PC-3 (cell line): ENCODE measurements around the gene IFNA6.

Experiments
- EZH2 ChIP-seq: fragments of 300-600 bp; sonication (generic); IDR thresholded peaks from one replicate; pipeline ENCODE4 v1.6.1; 2017; ENCODE audit warnings: antibody characterized with exemption, mild to moderate bottlenecking, low read length; ENCODE audit not compliant: unreplicated experiment
- EZH2phosphoT487 ChIP-seq: fragments of 300-600 bp; sonication (generic); IDR thresholded peaks from 2 replicates; pipeline ENCODE4 v1.6.1; 2018; ENCODE audit warnings: mild to moderate bottlenecking, antibody characterized with exemption, low read length, borderline replicate concordance
- TF ChIP-seq, protein P1 (sequence below): fragments of 300-600 bp; sonication (generic); conservative IDR thresholded peaks from 2 replicates; pipeline ENCODE4 v1.5.1; 2017; ENCODE audit warnings: antibody characterized with exemption, low read depth, mild to moderate bottlenecking, low read length

DNA sequence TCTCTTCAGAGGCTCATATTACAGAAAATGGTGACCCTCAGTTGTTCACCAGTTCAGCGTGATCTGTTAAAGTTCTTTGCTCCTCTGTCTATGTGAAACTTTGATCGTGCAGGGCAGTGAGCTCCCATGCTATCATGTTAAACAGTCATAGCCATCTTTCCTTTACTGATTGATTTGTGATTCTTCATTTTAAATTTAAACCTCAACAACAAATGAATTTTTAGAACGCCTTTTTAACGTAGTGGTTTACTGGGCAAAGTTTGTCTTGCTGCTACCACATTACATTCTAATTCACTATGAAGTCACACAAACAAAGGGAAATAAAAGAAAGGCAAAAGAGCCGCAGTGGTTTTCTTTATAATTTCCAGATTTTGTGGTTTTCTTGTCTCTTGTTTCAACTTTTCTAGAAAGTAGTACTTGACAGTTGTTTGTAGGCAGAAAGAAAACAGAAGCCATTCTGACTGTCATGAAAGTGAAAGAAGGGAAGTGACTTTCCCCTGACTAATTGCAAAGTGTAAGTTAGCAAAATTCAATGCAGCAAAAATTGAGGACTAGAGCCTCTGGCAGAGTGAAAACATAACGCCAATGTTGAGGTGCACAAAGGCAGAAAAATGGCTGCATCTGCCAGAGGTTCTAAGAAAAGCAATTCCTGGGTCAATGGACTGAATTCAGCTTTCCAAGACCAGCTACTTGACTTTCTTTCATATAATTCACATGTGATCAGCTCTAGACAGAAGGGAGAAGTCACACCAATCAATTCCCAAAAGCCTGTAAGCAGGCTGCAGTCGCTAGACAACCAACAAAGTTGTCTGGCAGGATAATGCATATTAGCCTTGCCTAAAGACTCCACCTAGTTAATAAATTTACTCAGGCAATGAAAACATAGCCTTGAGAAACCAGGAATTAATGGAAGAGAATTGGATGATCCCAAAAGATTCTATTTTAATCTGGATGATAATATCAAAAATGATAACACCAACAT lies 7.1 kb upstream of the IFNA6 start:
- TF ChIP-seq, protein P1, sequence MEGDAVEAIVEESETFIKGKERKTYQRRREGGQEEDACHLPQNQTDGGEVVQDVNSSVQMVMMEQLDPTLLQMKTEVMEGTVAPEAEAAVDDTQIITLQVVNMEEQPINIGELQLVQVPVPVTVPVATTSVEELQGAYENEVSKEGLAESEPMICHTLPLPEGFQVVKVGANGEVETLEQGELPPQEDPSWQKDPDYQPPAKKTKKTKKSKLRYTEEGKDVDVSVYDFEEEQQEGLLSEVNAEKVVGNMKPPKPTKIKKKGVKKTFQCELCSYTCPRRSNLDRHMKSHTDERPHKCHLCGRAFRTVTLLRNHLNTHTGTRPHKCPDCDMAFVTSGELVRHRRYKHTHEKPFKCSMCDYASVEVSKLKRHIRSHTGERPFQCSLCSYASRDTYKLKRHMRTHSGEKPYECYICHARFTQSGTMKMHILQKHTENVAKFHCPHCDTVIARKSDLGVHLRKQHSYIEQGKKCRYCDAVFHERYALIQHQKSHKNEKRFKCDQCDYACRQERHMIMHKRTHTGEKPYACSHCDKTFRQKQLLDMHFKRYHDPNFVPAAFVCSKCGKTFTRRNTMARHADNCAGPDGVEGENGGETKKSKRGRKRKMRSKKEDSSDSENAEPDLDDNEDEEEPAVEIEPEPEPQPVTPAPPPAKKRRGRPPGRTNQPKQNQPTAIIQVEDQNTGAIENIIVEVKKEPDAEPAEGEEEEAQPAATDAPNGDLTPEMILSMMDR = no peak
- TF ChIP-seq EZH2phosphoT487 (no peak), EZH2 (no peak)
